Measurements from ENCODE around the gene ACKR4. TPM values are rescaled to one million over a fixed set of nuclear protein-coding genes. Genes with fewer than 3 reads are reported as not detected.

The ACKR4 gene
- total RNA-seq: 1 to 10 TPM in 5 of 9 donors, under 1 TPM in 4; 0.36 to 2.4 (median 1.4) TPM
- 1 to 10 TPM in 2 of 3 donors, under 1 TPM in 1; 0.79 to 2.0 (median 1.6) TPM for polyA plus RNA-seq
- long read RNA-seq, donor 1: 0 reads
- long read RNA-seq, donor 2: 0 reads
- long read RNA-seq, donor 3: 0 reads
- long read RNA-seq, donor 4, partial matches to known transcripts: 0 of 2 reads
- long read RNA-seq, donor 4, other reads (novel, unspliced or antisense): 0 of 2 reads
- long read RNA-seq, donor 5, partial matches to known transcripts: 0 of 1 reads
- long read RNA-seq, donor 5, other reads (novel, unspliced or antisense): 1 of 1 reads
- long read RNA-seq, donor 6, partial matches to known transcripts: 0 of 1 reads
- long read RNA-seq, donor 6, other reads (novel, unspliced or antisense): 0 of 1 reads
- long read RNA-seq, donor 7: 0 reads
- long read RNA-seq, donor 8: 0 reads
- long read RNA-seq, donor 9, partial matches to known transcripts: 0 of 1 reads
- long read RNA-seq, donor 9, other reads (novel, unspliced or antisense): 0 of 1 reads
- long read RNA-seq, donor 10, partial matches to known transcripts: 0 of 1 reads
- long read RNA-seq, donor 10, other reads (novel, unspliced or antisense): 0 of 1 reads

DNA sequence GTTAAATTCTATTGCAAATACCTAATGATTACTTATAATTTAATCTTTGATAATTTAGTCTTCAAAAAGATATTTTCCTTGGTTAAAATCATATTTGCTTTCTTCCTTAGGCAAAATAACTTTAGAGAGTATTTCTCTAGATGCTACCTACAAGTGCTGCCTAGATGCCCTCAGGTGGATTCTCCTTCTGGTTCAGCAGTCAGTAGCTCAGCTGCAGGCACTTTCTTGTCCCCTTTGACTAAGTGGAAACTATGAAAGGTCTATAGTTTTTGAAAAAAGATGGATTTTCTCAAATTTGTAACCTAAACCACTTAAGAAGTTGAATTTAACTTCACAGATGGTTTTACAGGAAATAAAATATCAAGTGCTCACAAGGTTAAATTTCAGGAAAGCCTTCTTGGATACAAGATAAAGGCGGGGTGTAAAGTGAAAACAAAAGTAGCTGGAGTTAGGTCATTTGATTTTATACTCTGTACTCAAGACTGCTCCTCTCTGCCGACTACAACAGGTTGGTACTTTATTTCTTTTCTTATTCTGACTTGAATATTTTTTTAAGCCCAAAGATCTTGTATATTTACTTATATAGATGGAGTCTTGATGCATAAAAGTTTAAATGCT lies at the start of gene ACKR4:
Gene ACKR4 (plus strand): TSS at position 455 of the 618 bp plus-strand sequence. CDS start 3,128 bp downstream, outside the sequence.
- Histone ChIP-seq H3K27me3 (no peaks in the 10 kb centered on the region), H3K4me3 (peak within 1 kb of the TSS in 2 of 4 donors; percentile 0 to 25), H3K27ac (peak within 1 kb of the TSS in 1 of 5 donors; percentile 36), H3K36me3 (replicated peaks in 1 of 2) (no peaks in the 10 kb centered on the region), H3K9me3 (replicated peaks in 1 of 3) (no peaks in the 10 kb centered on the region), H3K4me1 (replicated peaks in 1 of 2) (peaks cover 14 to 31% of the 10 kb centered on the region in 2 donors)
- TF ChIP-seq, protein P1, sequence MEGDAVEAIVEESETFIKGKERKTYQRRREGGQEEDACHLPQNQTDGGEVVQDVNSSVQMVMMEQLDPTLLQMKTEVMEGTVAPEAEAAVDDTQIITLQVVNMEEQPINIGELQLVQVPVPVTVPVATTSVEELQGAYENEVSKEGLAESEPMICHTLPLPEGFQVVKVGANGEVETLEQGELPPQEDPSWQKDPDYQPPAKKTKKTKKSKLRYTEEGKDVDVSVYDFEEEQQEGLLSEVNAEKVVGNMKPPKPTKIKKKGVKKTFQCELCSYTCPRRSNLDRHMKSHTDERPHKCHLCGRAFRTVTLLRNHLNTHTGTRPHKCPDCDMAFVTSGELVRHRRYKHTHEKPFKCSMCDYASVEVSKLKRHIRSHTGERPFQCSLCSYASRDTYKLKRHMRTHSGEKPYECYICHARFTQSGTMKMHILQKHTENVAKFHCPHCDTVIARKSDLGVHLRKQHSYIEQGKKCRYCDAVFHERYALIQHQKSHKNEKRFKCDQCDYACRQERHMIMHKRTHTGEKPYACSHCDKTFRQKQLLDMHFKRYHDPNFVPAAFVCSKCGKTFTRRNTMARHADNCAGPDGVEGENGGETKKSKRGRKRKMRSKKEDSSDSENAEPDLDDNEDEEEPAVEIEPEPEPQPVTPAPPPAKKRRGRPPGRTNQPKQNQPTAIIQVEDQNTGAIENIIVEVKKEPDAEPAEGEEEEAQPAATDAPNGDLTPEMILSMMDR (IDR thresholded peaks at IDR 0.05): no peak
- peak in 1 of 2 donors; percentile 24 for TF ChIP-seq POLR2A (IDR thresholded peaks at IDR 0.05)
- intact Hi-C loops (cut with DNase I): no loop called here
- 19 to 27% (median 23%) methylated on average over 2 of the region's 2 CpGs for WGBS, 4 donors
- DNase-seq: no peak

DNA sequence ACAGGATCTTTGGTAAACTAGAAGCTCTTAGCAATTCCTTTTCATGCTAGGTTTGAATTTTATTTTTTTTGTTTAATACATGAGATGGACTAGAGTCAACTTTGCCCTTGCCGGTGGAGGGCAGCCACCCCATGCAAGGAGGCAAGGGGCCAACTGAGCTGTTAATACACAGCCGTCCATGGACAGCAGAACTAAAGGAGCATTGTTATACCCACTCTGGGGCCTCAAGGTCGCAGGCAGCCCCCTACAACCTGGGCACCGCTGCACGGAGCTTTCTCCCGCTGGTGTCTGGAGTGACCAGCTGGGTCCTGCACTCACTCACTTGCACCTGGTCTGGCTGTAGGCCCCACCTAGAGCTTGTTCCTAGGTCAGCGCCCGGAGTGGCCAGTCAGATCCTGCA lies 47.9 kb upstream of the ACKR4 start:
- Histone ChIP-seq H3K36me3 (replicated peaks in 1 of 2) (no peaks in the 10 kb centered on the region), H3K4me1 (replicated peaks in 1 of 2) (peaks cover 11 to 13% of the 10 kb centered on the region in 2 donors), H3K9me3 (replicated peaks in 1 of 3) (no peaks in the 10 kb centered on the region), H3K27me3 (no peaks in the 10 kb centered on the region), H3K27ac (peak overlapping the region in 1 of 5 donors; percentile 41), H3K4me3 (no peak overlapping the region)
- intact Hi-C loops (cut with DNase I): no loop called here
- TF ChIP-seq POLR2A (IDR thresholded peaks at IDR 0.05): no peak
- TF ChIP-seq, protein P1 (IDR thresholded peaks at IDR 0.05): no peak
- 86 to 89% (median 88%) methylated on average over 2 to 8 of the region's 8 CpGs for WGBS, 4 donors
- DNase-seq: no peak

GRCh38 chr3:132549890-132550578 lies 47.0 kb upstream of the ACKR4 start:
- TF ChIP-seq, protein P1 (IDR thresholded peaks at IDR 0.05): no peak
- no peak for TF ChIP-seq POLR2A (IDR thresholded peaks at IDR 0.05)
- Histone ChIP-seq H3K27me3 (no peaks in the 10 kb centered on the region), H3K27ac (peak overlapping the region in 2 of 5 donors; percentile 55 to 61), H3K4me3 (no peak overlapping the region), H3K9me3 (replicated peaks in 1 of 3) (no peaks in the 10 kb centered on the region), H3K4me1 (replicated peaks in 1 of 2) (peaks cover 11 to 13% of the 10 kb centered on the region in 2 donors), H3K36me3 (replicated peaks in 1 of 2) (no peaks in the 10 kb centered on the region)
- peak in 4 of 7 donors; percentile 28 to 48 (median 36) for DNase-seq
- intact Hi-C loops (cut with DNase I): no loop called here

Data from adrenal gland (tissue), 19 donors.